GM12891 (cell line): Measurements from ENCODE around the gene SLC25A21.

ENCODE experiments used
- POLR2A ChIP-seq: IDR thresholded peaks from 2 replicates; pipeline ENCODE4 v1.6.1; 2011; ENCODE audit warnings: low read depth, low read length, control low read depth
- POLR2AphosphoS5 ChIP-seq: IDR thresholded peaks from 2 replicates; pipeline ENCODE4 v1.6.1; 2011; ENCODE audit warnings: low read depth, low read length, control low read depth
- SPI1 ChIP-seq: IDR thresholded peaks from 2 replicates; pipeline ENCODE4 v1.6.1; 2011; ENCODE audit warnings: low read depth, low read length, control low read depth
- TAF1 ChIP-seq: IDR thresholded peaks from 2 replicates; pipeline ENCODE4 v1.6.1; 2011; ENCODE audit warnings: low read depth, low read length, control low read depth

DNA sequence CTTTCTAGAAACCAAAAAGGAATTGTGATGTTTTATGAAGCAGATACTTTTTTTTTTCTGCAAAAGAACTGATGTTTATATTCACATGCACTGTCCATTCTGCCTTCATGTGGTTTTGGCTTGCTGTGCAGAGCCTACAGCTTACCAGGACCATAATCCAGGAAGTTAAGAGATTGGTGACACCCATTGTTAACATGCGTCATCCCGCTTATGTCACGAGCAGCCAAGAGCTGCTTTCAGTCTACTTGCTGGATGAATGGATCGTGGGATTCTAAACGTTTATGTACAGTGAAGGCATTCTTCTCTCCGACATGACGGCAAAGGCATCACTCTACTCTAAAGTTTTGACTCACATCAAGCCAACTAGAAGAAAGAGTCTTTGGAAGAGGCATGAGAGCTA is 434.1 kb downstream of the SLC25A21 start:
- TF ChIP-seq POLR2A (no peak), POLR2AphosphoS5 (no peak), TAF1 (no peak), SPI1 (no peak)
